ENCODE data around the gene SPATA31C2. TPM values are rescaled to one million over a fixed set of nuclear protein-coding genes. Genes with fewer than 3 reads are reported as not detected.
"Not testable (repeated sequence)": the region's sequence is repeated elsewhere in the genome, so short reads cannot be mapped to it uniquely, and the experiment has no call there.

The SPATA31C2 gene
- 0.01 TPM for polyA plus RNA-seq (2013, experiment 1 of 2)
- polyA plus RNA-seq (2013, experiment 2 of 2): not detected

DNA sequence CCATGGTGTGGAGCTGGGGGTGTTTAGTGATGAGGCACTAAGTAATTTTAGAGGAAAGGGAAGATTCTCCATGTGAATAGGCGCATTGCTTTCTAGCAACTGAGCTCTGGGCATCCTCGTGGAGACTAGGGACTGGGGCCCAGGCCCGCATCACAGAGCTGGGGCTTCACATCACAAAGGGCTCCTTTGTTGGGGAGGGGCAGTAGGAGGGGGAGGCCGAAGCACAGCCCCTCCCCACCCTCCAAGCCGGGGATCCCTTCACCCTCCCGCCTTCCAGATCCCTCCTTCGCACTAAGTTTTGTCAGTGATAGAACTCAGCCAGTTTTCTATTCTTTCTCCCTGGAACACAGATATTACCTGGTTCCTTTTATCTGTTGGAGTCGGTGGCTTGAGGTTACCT is at the start of gene SPATA31C2:
SPATA31C2 (minus strand) TSS at position 101 of the 400 bp plus-strand sequence; CDS start at position 72, 29 bp downstream.
- H3K14ac ChIP-seq (ENCODE audit: low read length); H4K8ac ChIP-seq (ENCODE audit: low read depth, low read length): not testable (repeated sequence)
- no CpG with 5 or more reads among the region's 8 CpGs for WGBS, 2 donors (ENCODE audit: extremely low coverage in 2 of 2, insufficient read length in 2 of 2, insufficient replicate concordance in 1 of 2)

DNA sequence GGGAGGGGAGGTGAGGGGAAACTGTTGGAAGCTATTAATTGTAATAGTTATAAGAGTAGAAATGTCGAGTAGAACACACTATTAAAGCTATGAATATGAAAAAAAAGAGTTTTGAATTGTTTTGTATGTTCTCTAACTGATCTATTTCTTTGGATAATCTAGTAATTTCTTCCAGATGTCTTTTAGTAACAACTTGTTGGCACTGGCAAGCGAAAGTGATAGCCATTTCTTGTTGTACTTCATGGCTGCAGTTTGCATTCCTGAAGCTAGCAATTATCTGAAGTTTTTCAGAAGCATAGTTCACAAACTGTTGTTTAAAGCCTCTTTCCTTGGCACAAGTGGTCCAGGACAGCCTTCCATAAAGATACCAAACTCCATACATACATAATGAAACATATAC is 49.4 kb upstream of the SPATA31C2 start:
- no peak overlapping the region for H3K4ac ChIP-seq (ENCODE audit: low read length)
- H3K27me3 ChIP-seq (ENCODE audit: control insufficient read depth in 3 of 3, insufficient read depth in 3 of 3, low read depth in 1 of 3, low read length in 3 of 3): no peaks in the 10 kb centered on the region
- H2BK5ac ChIP-seq (ENCODE audit: low read length): no peak overlapping the region
- no peak overlapping the region for H3K9ac ChIP-seq (ENCODE audit: low read depth, low read length, poor library complexity)
- H3K23ac ChIP-seq (ENCODE audit: low read depth, low read length, poor library complexity): no peak overlapping the region
- no peak overlapping the region for H2AK5ac ChIP-seq (ENCODE audit: low read depth, low read length)
- 100% methylated on average over 1 of the region's 2 CpGs; no CpG with 5 or more reads in 1 of the 2 donors for WGBS, 2 donors (ENCODE audit: extremely low coverage in 2 of 2, insufficient read length in 2 of 2, insufficient replicate concordance in 1 of 2)
- no peak overlapping the region for H3K27ac ChIP-seq (replicated peaks; ENCODE audit: low read length)
- H3K4me1 ChIP-seq (ENCODE audit: control insufficient read depth in 2 of 2, insufficient read depth in 1 of 2, low read depth in 1 of 2, low read length in 2 of 2): no peaks in the 10 kb centered on the region
- no peak overlapping the region for H2BK120ac ChIP-seq (ENCODE audit: low read depth, low read length)
- no peak overlapping the region for H4K91ac ChIP-seq (ENCODE audit: low read depth, low read length, poor library complexity)
- no peak overlapping the region for H2AFZ ChIP-seq (ENCODE audit: low read length)
- no peak for DNase-seq (ENCODE audit: low spot score)
- no peak overlapping the region for H2BK12ac ChIP-seq (ENCODE audit: low read length)
- H3K4me3 ChIP-seq (ENCODE audit: low read length in 2 of 2): no peak overlapping the region
- H3K14ac ChIP-seq (ENCODE audit: low read length): no peak overlapping the region
- no peaks in the 10 kb centered on the region for H3K9me3 ChIP-seq (replicated peaks in 1 of 2; ENCODE audit: control insufficient read depth in 2 of 2, insufficient read depth in 1 of 2, low read depth in 1 of 2, low read length in 2 of 2)
- no peak overlapping the region for H3K18ac ChIP-seq (ENCODE audit: low read length)
- H3K36me3 ChIP-seq (replicated peaks in 1 of 2; ENCODE audit: control insufficient read depth in 2 of 2, insufficient read depth in 2 of 2, low read length in 2 of 2): no peaks in the 10 kb centered on the region
- no peak overlapping the region for H2BK15ac ChIP-seq (ENCODE audit: low read length)
- H4K8ac ChIP-seq (ENCODE audit: low read depth, low read length): no peak overlapping the region
- no peak overlapping the region for H3K4me2 ChIP-seq (ENCODE audit: insufficient read depth, low read length, poor library complexity, severe bottlenecking)
- no peaks in the 10 kb centered on the region for H3K79me1 ChIP-seq (ENCODE audit: low read depth, low read length)

More for the DNA sequence above, at the start of gene SPATA31C2:
- not testable (repeated sequence) for H3K27ac ChIP-seq (replicated peaks; ENCODE audit: low read length); DNase-seq (ENCODE audit: low spot score); H3K36me3 ChIP-seq (replicated peaks in 1 of 2; ENCODE audit: control insufficient read depth in 2 of 2, insufficient read depth in 2 of 2, low read length in 2 of 2); H2BK15ac ChIP-seq (ENCODE audit: low read length); H3K27me3 ChIP-seq (ENCODE audit: control insufficient read depth in 3 of 3, insufficient read depth in 3 of 3, low read depth in 1 of 3, low read length in 3 of 3); H2BK12ac ChIP-seq (ENCODE audit: low read length); H3K18ac ChIP-seq (ENCODE audit: low read length); H4K91ac ChIP-seq (ENCODE audit: low read depth, low read length, poor library complexity); H3K23ac ChIP-seq (ENCODE audit: low read depth, low read length, poor library complexity); H2AFZ ChIP-seq (ENCODE audit: low read length); H3K4me3 ChIP-seq (ENCODE audit: low read length in 2 of 2); H2AK5ac ChIP-seq (ENCODE audit: low read depth, low read length); H3K9me3 ChIP-seq (replicated peaks in 1 of 2; ENCODE audit: control insufficient read depth in 2 of 2, insufficient read depth in 1 of 2, low read depth in 1 of 2, low read length in 2 of 2); H3K4me2 ChIP-seq (ENCODE audit: insufficient read depth, low read length, poor library complexity, severe bottlenecking); H3K4me1 ChIP-seq (ENCODE audit: control insufficient read depth in 2 of 2, insufficient read depth in 1 of 2, low read depth in 1 of 2, low read length in 2 of 2); H3K9ac ChIP-seq (ENCODE audit: low read depth, low read length, poor library complexity); H2BK5ac ChIP-seq (ENCODE audit: low read length); H2BK120ac ChIP-seq (ENCODE audit: low read depth, low read length); H3K4ac ChIP-seq (ENCODE audit: low read length); H3K79me1 ChIP-seq (ENCODE audit: low read depth, low read length)

DNA sequence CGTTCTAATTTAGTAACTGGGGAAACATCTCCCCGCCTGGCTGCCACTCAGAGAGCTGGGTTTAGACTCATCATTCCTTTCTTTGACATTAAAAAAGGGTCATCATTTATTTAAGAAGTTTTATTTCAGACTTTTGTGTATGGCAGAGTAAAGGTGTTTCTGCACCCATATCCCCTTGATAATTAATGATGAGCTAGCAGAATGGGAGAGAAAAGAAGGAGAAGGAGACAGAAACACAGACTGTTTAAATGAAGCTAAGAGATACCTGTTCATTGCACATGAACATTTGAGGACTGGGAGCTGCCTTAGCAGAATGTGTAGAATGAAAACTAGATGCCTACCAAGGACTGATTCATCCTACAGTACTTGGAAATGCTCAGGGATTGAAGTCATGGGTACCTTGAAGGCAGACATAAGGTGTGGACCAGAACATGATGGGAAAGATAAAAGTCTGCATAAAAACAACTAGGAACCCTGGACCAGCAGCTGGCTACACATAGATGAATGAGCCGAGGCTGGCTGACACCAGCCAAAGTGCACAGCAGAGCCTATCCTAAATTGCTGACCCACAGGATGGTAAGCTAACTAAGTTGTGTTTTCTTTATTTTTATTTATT is 48.3 kb upstream of the SPATA31C2 start:
- H3K4me1 ChIP-seq (ENCODE audit: control insufficient read depth in 2 of 2, insufficient read depth in 1 of 2, low read depth in 1 of 2, low read length in 2 of 2): no peaks in the 10 kb centered on the region
- no CpG with 5 or more reads among the region's 3 CpGs for WGBS, 2 donors (ENCODE audit: extremely low coverage in 2 of 2, insufficient read length in 2 of 2, insufficient replicate concordance in 1 of 2)
- no peak overlapping the region for H3K9ac ChIP-seq (ENCODE audit: low read depth, low read length, poor library complexity)
- H2BK15ac ChIP-seq (ENCODE audit: low read length): no peak overlapping the region
- H3K9me3 ChIP-seq (replicated peaks in 1 of 2; ENCODE audit: control insufficient read depth in 2 of 2, insufficient read depth in 1 of 2, low read depth in 1 of 2, low read length in 2 of 2): no peaks in the 10 kb centered on the region
- H2AK5ac ChIP-seq (ENCODE audit: low read depth, low read length): no peak overlapping the region
- H3K4me3 ChIP-seq (ENCODE audit: low read length in 2 of 2): no peak overlapping the region
- H4K91ac ChIP-seq (ENCODE audit: low read depth, low read length, poor library complexity): no peak overlapping the region
- no peak overlapping the region for H3K4me2 ChIP-seq (ENCODE audit: insufficient read depth, low read length, poor library complexity, severe bottlenecking)
- H3K18ac ChIP-seq (ENCODE audit: low read length): no peak overlapping the region
- no peak overlapping the region for H2BK12ac ChIP-seq (ENCODE audit: low read length)
- no peak overlapping the region for H3K4ac ChIP-seq (ENCODE audit: low read length)
- no peak overlapping the region for H4K8ac ChIP-seq (ENCODE audit: low read depth, low read length)
- no peak overlapping the region for H3K14ac ChIP-seq (ENCODE audit: low read length)
- no peak for DNase-seq (ENCODE audit: low spot score)
- no peak overlapping the region for H2BK120ac ChIP-seq (ENCODE audit: low read depth, low read length)
- H3K27me3 ChIP-seq (ENCODE audit: control insufficient read depth in 3 of 3, insufficient read depth in 3 of 3, low read depth in 1 of 3, low read length in 3 of 3): no peaks in the 10 kb centered on the region
- no peaks in the 10 kb centered on the region for H3K36me3 ChIP-seq (replicated peaks in 1 of 2; ENCODE audit: control insufficient read depth in 2 of 2, insufficient read depth in 2 of 2, low read length in 2 of 2)
- H3K27ac ChIP-seq (replicated peaks; ENCODE audit: low read length): no peak overlapping the region
- H2AFZ ChIP-seq (ENCODE audit: low read length): no peak overlapping the region
- no peak overlapping the region for H3K23ac ChIP-seq (ENCODE audit: low read depth, low read length, poor library complexity)
- H2BK5ac ChIP-seq (ENCODE audit: low read length): no peak overlapping the region
- H3K79me1 ChIP-seq (ENCODE audit: low read depth, low read length): no peaks in the 10 kb centered on the region

DNA sequence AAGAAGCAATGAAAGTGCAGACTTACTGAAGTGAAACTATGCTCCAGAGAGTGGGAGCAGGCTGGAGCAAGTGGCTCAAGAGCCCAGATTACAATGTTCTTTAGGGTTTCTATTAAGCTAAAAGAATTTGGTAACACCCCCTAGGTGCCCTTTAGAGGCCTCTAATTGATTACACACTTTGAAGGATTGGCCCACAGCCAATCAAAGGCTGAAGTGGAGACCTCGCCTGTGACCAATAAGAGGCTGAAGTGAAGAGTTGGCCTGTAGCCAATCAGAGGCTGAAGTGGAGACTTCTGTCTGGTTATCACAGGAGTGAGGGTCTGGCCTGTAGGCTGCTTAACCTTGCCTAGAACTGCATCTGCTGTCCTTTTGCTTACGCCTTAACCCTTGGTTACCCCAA is 46.7 kb upstream of the SPATA31C2 start:
- Histone ChIP-seq H3K36me3 (replicated peaks in 1 of 2; ENCODE audit: control insufficient read depth in 2 of 2, insufficient read depth in 2 of 2, low read length in 2 of 2) (no peaks in the 10 kb centered on the region), H3K14ac (ENCODE audit: low read length) (no peak overlapping the region), H3K9me3 (replicated peaks in 1 of 2; ENCODE audit: control insufficient read depth in 2 of 2, insufficient read depth in 1 of 2, low read depth in 1 of 2, low read length in 2 of 2) (no peaks in the 10 kb centered on the region), H3K79me1 (ENCODE audit: low read depth, low read length) (no peaks in the 10 kb centered on the region), H3K4me2 (ENCODE audit: insufficient read depth, low read length, poor library complexity, severe bottlenecking) (no peak overlapping the region), H2BK5ac (ENCODE audit: low read length) (no peak overlapping the region), H3K4me3 (ENCODE audit: low read length in 2 of 2) (no peak overlapping the region), H3K23ac (ENCODE audit: low read depth, low read length, poor library complexity) (no peak overlapping the region), H2BK15ac (ENCODE audit: low read length) (no peak overlapping the region), H4K91ac (ENCODE audit: low read depth, low read length, poor library complexity) (no peak overlapping the region), H3K27me3 (ENCODE audit: control insufficient read depth in 3 of 3, insufficient read depth in 3 of 3, low read depth in 1 of 3, low read length in 3 of 3) (no peaks in the 10 kb centered on the region), H4K8ac (ENCODE audit: low read depth, low read length) (no peak overlapping the region), H3K4me1 (ENCODE audit: control insufficient read depth in 2 of 2, insufficient read depth in 1 of 2, low read depth in 1 of 2, low read length in 2 of 2) (no peaks in the 10 kb centered on the region), H3K9ac (ENCODE audit: low read depth, low read length, poor library complexity) (no peak overlapping the region), H3K18ac (ENCODE audit: low read length) (no peak overlapping the region), H2BK120ac (ENCODE audit: low read depth, low read length) (no peak overlapping the region), H2AFZ (ENCODE audit: low read length) (no peak overlapping the region), H3K4ac (ENCODE audit: low read length) (no peak overlapping the region), H3K27ac (replicated peaks; ENCODE audit: low read length) (no peak overlapping the region), H2AK5ac (ENCODE audit: low read depth, low read length) (no peak overlapping the region), H2BK12ac (ENCODE audit: low read length) (no peak overlapping the region)
- DNase-seq (ENCODE audit: low spot score): no peak
- WGBS, 2 donors (ENCODE audit: extremely low coverage in 2 of 2, insufficient read length in 2 of 2, insufficient replicate concordance in 1 of 2): no CpG with 5 or more reads among the region's 2 CpGs

Data from neuronal stem cell (in vitro differentiated cells).